ENCODE data around the gene MACROD2. TPM values are rescaled to one million over a fixed set of nuclear protein-coding genes. Genes with fewer than 3 reads are reported as not detected.

MACROD2 gene
- polyA plus RNA-seq, 3 donors, result 12.8 to 13.4 (median 13.2) TPM

DNA sequence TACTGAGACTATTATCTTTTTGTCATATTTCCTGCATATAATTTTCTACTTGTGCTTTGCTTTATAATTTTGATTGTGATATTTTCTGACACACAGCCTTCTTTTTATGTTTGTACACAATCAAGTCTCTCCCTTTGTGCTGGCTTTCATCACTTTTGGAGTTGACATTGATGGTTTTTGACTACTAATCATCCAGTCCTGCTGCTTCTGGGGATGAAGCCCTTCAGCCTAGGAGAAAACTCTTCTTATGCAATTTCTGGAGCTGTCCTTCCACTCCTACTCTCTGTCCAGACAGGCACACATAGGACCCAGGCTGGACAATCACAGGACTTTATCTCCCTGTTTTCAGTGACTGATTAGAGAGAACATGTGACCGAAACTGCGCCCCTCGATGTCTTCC lies 2063.0 kb downstream of the MACROD2 start:
- DNase-seq, result no peak

DNA sequence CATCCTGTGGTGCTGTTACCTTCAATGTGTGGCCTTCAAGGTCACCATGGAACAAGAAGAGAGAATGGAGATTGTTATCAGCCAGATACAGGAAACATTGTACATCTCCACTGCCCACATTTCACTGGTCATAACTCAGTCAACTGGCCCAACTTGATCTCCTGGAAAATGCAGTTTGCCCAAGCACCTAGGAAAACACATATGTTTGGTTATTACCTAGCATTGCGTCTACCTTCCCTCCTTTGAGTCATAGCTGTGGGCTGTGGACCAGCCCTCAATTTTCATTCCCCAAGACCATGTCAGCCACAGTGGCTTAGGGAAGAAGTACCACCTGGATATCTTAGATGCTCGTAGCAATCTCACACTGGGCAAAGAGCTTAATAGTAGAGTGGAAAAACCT lies 2064.5 kb downstream of the MACROD2 start:
- no peak for DNase-seq

DNA sequence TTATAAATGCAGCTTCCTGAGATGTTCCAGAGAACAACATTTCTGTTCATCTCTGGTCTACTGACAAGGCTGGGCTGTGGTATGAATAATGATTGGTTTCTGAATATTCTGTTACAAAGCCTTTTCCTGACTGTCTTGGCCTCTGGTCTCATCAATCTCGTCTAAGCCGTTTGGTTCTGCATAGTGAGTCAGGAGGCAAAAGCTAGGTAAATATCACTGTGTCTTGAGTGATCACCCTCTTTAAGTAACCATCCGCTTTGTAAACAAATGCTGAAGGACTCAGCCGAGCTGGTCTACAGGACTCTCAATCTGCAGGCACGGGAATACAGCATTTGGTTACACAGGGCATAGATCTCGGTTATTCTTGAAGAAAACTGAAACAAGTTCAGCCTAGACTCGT lies 2066.0 kb downstream of the MACROD2 start:
- DNase-seq, result peak; percentile 29

DNA sequence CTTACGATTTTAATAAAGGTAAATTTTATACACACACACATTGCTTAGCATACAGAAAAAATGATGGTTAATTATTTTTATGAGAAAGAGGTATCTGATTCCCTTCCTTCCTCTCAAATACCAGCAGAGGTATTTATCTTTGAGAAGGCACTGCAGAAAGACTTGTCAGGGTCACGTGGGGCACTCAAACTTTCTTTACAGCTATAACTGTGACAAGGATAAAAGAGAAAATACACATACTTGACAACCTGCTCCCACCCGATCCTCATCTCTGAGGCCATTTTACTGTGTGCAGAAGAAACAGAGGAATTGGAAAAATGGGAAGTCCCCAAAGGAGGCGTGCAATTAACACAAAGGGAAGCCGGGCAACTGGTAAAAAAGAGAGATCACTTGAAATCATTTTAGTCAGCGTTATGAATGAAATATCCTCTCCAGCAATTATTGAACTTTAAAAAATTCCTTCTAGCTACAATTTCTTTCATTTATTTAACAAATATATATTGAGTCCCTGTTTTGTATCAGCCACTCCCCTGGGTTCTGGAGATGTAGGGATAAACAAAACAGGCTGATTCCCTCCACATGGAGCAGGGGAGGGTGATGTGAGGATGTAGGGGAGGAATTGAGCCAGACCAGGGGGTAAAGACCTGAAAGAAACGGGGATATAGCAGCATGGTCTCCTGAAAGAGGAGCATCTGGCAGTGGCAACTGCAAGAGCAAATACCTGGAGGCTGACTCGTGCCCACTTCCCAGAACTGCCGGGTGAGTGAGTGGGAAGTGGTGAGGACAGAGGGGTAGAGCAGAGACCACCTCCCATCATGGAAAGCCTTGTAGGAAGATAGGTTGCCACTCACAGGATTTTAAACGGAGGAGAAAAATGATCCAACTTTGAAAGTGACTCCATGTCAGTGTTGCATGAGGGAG lies 2067.6 kb downstream of the MACROD2 start:
- no peak for DNase-seq

DNA sequence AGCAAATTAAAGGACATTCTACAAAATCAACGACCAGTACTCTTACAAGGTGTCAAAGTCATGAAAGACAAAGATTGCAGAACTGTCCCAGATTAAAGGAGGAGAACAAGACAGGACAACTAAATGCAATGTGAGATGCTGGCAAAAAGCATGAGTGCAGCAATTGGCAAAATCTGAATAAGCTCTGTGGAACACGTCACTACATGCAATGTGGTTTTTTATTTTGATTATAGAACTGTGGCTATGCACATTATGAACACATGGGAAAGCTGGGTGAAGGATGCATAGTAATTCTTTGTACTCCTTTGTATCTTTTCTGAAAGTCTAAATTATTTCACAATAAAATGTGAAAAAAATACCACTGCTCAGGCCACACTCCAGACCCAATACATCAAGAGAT lies 2068.6 kb downstream of the MACROD2 start:
- DNase-seq, result no peak

DNA sequence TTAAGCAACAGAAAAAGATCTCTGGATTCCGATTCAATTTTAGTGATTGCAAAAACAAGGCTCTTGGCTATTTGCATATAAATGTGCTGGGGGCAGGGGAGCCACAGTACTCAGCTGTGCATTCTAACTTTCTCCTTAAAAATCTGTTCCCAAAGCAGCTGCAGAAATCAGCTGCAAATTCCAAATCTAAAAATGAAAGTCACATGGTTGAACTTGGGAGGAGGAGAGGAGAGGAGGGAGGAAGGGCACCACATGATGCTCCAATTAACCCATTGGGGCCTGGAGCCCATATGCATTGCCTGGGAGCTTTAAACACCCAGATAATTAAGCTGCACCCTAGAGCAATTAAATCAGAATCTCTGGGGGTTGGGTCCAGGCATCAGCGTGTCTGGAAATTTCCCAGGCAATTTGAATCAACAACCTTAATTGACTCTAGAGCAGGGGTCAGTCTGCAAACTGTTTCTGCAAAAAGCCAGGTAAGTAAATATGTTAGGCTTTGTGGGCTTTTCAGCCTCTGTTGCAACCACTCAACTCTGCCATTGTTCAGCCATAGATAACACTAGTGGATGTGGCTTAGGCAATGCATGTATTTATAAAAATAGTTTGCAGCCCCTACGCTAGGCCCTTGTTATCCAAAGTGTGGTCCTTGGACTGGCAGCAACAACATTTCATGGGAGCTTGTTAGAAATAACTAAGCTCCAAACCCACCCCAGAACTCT lies 2069.8 kb downstream of the MACROD2 start:
- no peak for DNase-seq

DNA sequence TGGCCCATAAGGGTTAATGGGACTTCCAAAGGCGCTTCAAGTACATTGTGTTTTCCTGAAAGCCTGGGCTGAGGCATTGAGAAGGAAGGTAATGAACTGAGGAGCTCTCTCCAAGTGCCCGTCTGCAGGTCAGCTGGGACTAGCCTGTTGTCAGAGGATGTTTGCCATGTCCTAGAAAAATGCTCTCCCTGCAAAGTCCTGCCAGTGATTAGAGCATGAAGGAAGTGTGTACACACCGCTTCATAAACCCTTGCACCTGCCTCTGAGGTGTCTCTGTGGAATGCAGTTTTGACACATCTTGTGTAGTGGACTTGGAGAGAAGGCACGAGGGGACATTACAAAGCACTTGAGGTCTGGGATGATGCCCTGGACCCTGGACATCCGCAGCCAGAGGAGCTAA lies 2071.3 kb downstream of the MACROD2 start:
- no peak for DNase-seq

DNA sequence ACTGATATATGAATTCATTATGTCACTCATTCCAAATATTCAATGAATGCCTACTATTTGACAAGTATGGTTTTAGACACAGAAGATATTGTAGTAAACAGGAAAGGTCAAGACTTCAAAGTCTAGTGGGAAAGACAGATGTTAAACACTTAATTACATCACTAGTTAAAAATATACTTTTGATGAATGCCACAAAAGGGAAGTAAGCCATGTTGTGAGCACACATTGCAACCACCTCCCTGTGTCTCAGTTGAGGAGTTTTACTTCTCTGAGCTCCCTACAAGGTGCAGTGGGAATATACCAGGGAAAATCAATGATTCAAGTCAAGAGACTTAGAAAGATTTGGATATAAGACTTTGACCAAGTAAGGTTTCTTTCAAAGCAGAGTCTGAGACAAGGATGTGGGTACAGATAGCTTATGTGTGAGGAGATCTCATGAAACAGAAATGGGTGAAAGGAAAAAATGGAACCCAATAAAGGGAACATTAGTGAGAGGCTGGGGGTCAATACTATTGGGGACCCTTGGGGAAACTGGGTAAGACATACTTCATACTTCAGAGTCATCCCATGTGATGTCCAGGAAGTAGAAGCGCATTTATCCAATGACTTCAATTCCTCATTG lies 2074.2 kb downstream of the MACROD2 start:
- DNase-seq, result no peak

DNA sequence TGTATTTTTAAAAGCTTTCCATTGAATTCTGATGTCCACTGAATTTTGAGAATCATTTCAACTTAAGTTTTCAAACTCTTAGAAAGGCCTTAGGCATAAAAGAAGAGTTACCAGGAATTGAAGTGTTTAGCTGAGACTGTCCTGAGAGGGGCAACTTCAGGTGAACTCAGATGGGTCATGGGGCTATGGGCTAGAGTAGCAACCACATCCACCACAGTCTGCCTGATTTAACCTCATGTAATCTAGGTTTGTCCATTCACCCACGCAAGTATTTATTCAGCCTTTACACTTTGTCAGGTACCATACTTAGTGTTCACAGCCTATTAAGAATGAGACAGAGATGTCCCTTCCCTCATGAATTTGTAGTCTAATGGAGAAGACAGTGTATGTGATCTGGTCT lies 2076.9 kb downstream of the MACROD2 start:
- DNase-seq, result no peak

DNA sequence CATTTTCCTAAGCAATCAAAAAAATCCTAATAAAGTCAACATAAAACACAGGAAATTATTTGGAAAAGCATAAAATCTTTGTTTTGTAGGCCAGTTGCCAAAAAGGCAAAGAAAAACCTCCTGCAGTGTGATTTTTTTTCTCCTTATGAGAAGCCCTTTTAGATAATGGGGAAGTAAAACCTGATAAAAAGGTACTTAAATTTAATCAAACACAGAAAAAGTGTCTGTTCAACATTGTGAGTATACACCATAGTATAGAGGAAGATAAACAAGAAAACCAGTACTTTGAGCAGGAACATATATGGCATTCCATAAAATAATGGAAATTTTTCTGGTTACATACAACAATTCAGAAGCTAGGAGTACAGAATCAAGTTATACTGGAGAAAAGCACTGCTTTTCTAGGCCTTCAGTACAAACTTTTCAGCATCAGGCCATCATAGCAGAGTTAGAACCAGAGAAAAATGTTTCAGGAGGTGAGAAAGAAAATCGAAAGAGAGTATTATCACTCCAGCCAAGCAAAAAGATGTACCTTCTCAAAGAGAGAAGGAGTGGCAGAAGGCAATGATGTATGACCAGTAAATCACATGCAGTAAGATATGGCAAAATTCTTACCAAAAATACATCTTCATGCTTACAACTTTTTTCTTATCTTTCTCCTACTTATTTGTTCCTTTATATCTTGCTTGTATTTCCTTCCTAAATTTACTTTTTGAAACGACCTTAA lies 2083.0 kb downstream of the MACROD2 start:
- no peak for DNase-seq

DNA sequence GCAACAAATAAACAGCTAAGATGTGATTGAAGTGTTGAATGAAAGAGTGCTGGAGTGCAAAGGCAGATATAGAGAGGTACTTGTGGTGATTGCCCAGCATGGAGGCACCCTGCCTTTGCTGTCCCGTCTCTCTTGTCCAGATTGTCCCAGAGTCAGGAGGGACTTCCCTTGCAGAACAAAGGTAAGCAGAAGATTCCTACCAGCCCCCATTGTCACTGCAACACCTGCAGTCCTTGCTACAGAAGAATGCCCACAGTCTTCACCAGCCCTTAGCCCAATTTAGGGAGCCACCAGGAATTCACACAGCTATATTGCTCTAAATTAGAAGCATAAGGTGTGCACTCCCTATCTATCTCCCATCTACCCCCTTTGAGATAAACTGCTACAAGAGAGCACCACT lies 2086.1 kb downstream of the MACROD2 start:
- no peak for DNase-seq

DNA sequence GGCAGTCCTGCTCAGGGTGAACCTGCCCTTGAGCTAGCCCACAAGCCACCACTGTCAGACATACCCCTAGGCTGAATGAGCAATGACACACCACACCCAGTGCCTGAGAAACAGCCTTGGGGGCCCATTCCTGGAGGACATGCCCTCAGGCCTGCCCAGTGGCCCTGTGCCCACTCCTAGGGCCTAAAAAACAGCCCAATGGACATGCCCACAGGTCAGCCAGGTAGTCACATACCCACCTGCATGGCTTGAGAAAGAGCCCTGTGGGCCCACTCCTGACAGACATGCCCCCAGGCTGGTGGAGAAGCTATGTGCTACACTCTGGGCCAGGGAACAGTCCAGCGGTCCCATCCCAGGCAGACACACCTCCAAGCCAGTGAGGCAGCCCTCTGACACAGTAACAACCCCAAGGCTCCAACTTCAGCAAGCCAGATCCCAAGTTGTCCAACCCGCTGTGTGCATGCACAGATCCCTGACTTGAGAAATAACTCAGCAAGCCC lies 2086.8 kb downstream of the MACROD2 start:
- no peak for DNase-seq

DNA sequence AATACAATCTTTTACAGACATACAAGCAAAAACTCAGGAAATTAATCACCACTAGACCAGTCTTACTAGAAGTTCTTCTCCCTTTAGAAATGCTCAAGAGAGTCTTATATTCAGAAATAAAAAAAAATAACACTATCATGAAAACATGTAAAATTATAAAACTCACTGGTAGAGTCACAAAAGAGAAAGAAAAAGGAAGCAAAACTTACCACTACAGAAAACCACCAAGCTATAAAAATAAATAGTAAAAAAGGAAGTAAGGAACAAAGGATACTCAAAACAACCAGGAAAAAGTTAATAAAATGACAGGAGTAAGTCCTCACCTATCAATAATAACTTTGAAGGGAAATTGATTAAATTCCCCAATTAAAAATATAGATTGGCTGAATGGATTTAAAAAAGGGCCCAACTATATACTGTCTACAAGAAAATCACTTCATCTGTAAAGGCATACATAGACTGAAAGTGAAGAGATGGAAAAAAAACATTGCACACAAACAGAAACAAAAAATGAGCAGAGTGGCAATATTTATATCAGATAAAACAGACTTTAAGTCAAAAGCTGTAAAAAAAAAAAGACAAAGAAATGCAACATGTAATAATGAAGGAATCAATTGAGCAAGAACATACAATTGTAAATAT lies 2088.4 kb downstream of the MACROD2 start:
- DNase-seq, result no peak

DNA sequence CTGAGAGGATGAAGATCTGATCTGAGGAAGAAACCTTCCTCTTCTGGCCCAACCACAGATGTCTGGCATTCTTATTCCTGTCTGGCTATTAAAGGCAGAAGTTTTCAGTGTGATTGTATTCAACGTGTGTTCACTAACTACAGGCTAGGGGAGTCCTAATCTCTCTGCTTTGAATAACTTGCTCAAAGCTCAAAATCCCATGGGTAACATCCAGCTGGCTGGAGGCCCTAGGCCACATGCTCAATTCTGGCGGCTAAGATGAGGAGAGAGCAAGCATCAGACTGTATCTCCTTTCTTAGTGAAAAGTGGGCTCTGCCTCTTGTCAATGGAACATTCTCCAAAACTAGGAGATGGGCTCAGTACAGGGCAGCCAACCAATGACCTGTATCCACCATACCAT lies 2099.9 kb downstream of the MACROD2 start:
- DNase-seq, result no peak

DNA sequence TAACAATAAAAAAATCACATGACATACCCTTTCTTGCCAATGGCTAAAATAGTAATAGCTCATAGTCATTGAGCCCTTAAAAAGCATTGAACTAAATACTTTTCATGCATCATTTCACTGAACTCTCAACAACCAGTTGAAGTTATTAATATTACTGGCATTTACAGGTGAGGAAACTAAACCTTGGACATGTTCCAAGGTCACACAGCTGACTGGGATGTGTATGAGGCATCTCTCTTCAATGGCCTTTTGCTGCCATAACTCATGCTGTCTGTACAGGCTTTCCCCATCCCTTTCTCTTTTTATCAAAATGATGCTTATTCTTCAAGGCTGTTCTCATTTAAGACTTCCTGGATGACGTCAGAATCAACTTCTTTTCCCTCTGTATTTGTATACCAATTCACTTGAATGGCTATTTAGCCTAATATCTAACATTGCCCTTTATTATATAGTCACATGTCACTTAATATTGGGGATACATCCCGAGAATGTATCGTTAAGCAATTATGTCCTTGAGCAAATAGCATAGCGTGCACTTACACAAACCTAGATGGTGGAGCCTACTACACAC lies 2101.5 kb downstream of the MACROD2 start:
- no peak for DNase-seq

DNA sequence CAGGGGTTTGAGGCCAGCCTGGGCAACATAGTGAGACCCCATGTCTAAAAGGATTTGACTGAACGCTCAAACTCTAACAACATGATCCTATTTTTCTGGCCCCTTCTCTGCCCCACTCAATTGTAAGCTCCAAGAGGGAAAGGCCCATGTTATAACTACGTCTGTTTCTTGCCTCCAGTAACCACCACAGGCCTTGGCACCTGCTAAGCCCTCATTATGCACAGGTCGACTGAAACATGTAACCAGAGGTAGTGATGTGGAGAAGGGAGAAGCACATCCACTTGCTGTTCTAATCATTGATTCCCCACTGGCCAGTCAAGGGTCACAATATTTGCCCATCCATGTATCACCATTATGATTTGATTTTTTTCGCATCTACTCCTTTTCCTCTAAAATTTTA lies 2102.5 kb downstream of the MACROD2 start:
- DNase-seq, result no peak

DNA sequence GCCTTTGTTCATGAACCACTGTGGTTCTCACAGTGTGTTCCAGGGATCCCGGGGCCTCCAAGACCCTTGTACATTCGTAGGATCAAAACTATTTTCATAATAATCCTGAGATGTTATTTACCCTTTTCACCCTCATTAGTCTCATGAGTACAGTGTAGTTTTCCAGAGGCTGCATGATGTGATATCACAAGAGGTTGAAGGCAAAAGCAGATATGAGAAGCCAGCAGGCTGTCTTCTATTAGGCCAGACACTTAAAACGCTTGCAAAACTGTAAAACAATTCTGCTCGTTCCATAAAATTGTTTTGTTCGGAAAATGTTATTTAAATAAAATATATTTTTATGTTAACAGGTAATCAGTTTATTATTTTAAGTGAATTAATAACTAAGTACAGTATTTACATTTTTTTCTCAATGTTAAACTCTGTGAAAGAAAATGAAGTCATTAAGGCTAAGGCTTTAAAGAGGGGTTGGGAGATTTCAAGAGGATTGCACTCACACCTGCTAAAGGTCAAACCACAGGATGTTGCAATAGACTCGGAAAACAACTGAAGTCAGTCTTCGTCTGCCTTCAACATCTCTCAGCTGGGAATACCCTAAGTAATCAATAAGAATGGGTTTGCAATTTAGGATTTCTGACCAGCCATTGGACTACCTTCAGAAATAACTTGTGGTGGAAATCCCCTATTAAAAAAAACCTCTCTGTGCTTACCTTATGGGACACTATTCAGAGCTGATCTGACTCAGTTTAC lies 2103.7 kb downstream of the MACROD2 start:
- no peak for DNase-seq

DNA sequence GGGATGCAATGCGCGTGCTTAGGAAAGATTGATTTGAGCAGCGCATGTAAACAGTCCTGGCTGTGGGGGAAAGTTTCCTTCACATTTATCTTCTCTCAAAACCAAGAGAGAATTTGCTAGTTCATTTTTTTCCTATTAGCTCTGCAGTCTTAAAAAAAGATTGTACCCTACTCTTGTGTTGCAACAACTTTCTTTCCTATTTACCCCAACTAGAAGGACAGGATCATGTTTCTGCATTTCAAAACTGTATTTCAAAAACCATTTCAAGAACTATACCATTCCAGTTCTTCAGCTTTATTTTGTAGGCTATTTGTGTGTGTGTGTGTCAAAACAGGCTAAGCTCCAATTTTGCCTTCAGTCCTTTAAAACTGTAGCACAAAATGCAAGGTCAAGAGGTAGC lies 2104.8 kb downstream of the MACROD2 start:
- no peak for DNase-seq

DNA sequence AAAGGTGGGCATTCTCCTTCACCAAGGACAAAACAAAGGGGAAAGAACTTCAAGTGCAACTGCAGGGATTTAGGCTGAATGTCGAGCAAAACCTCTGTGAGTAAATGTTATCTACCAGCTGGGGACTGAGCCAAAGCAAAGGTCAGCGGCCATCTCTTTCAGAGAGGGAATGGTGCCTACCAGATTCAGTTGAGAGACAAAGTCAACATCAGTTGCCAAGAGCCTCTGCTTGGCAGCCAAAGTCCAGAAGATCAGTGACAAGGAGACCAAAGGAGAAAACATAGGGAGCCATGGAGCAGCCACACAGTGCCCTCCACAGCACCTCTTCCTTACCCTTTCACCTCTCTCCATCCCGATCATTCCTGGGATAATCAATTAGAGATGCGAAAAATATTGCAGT lies 2105.5 kb downstream of the MACROD2 start:
- DNase-seq, result no peak

Data from renal pelvis (tissue), 4 donors.